ENCODE measurements around the gene ISG15. TPM values are rescaled to one million over a fixed set of nuclear protein-coding genes. Genes with fewer than 3 reads are reported as not detected.
A peak's percentile ranks its signal among the peaks of the same experiment; 100 is the strongest.

Gene ISG15
- total and polyA plus RNA-seq, 9 of the 15 experiments (the other 6 are each of a cell fraction or from before 2014, with no cell fraction given), result 0.40 to 58.3 (median 12.2) TPM

- TF ChIP-seq, protein P1, sequence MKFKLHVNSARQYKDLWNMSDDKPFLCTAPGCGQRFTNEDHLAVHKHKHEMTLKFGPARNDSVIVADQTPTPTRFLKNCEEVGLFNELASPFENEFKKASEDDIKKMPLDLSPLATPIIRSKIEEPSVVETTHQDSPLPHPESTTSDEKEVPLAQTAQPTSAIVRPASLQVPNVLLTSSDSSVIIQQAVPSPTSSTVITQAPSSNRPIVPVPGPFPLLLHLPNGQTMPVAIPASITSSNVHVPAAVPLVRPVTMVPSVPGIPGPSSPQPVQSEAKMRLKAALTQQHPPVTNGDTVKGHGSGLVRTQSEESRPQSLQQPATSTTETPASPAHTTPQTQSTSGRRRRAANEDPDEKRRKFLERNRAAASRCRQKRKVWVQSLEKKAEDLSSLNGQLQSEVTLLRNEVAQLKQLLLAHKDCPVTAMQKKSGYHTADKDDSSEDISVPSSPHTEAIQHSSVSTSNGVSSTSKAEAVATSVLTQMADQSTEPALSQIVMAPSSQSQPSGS (CRISPR knock-in tag; IDR thresholded peaks at IDR 0.05), result no peak
- TF ChIP-seq ZBTB17 (CRISPR knock-in tag; IDR thresholded peaks at IDR 0.05) (peak; percentile 80; the same call in 1 of the 2 replicates), SRSF7 (optimal IDR thresholded peaks at IDR 0.05; ENCODE audit: low read depth, low read length) (no peak), TCFL5 (CRISPR knock-in tag; conservative IDR thresholded peaks at IDR 0.05) (no peak), CHD4 (IDR thresholded peaks at IDR 0.05; ENCODE audit: insufficient read depth, insufficient replicate concordance, low read depth, low read length, poor library complexity, severe bottlenecking) (no peak), POU5F1 (IDR thresholded peaks at IDR 0.05; ENCODE audit: borderline replicate concordance, low read depth, low read length, partially characterized antibody) (no peak), FOXM1 (IDR thresholded peaks at IDR 0.05; ENCODE audit: low read depth) (no peak), FOXM1 (CRISPR knock-in tag; IDR thresholded peaks at IDR 0.05; ENCODE audit: low read depth) (0 out of 2 replicates have a peak, but pooled peaks have one; percentile 58), CBFA2T2 (conservative IDR thresholded peaks at IDR 0.05) (peak; percentile 81), E2F5 (CRISPR knock-in tag; IDR thresholded peaks at IDR 0.05) (no peak), TBL1XR1 (IDR thresholded peaks at IDR 0.05; ENCODE audit: low read length in 2 of 2) (peak in 1 of 2 experiments; percentile 67; a peak in 1 of 4 replicates), SRSF9 (IDR thresholded peaks at IDR 0.05; ENCODE audit: borderline replicate concordance, low read depth, low read length) (no peak), ZNF224 (CRISPR knock-in tag; IDR thresholded peaks at IDR 0.05) (no peak), EGR1 (conservative IDR thresholded peaks at IDR 0.05) (no peak; the same call in none of the 2 replicates), ETV5 (CRISPR knock-in tag; IDR thresholded peaks at IDR 0.05; ENCODE audit: low read depth) (peak; percentile 88), CBFB (CRISPR knock-in tag; IDR thresholded peaks at IDR 0.05) (0 out of 2 replicates have a peak, but pooled peaks have one; percentile 42), SMARCA4 (IDR thresholded peaks at IDR 0.05) (peak; percentile 80), YY1 (IDR thresholded peaks at IDR 0.05; ENCODE audit: borderline replicate concordance in 1 of 3, control insufficient read depth in 1 of 3, extremely low read depth in 1 of 3, insufficient read depth in 3 of 3, insufficient read length in 1 of 3, insufficient replicate concordance in 2 of 3, low read depth in 1 of 3, low read length in 2 of 3) (peak; percentile 43 to 83 (median 69))
- TF ChIP-seq, protein P2, sequence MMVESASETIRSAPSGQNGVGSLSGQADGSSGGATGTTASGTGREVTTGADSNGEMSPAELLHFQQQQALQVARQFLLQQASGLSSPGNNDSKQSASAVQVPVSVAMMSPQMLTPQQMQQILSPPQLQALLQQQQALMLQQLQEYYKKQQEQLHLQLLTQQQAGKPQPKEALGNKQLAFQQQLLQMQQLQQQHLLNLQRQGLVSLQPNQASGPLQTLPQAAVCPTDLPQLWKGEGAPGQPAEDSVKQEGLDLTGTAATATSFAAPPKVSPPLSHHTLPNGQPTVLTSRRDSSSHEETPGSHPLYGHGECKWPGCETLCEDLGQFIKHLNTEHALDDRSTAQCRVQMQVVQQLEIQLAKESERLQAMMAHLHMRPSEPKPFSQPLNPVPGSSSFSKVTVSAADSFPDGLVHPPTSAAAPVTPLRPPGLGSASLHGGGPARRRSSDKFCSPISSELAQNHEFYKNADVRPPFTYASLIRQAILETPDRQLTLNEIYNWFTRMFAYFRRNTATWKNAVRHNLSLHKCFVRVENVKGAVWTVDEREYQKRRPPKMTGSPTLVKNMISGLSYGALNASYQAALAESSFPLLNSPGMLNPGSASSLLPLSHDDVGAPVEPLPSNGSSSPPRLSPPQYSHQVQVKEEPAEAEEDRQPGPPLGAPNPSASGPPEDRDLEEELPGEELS (CRISPR knock-in tag; IDR thresholded peaks at IDR 0.05; ENCODE audit: borderline replicate concordance), result no peak
- TF ChIP-seq, protein P3, sequence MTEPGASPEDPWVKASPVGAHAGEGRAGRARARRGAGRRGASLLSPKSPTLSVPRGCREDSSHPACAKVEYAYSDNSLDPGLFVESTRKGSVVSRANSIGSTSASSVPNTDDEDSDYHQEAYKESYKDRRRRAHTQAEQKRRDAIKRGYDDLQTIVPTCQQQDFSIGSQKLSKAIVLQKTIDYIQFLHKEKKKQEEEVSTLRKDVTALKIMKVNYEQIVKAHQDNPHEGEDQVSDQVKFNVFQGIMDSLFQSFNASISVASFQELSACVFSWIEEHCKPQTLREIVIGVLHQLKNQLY (CRISPR knock-in tag; conservative IDR thresholded peaks at IDR 0.05), result no peak
These were observed 8.3 kb upstream of the ISG15 start (continued) for GRCh38 chr1:1004780-1005697.
